Adipocyte (in vitro differentiated cells): ENCODE measurements around the gene CFAP92.
"Not testable (repeated sequence)": the region's sequence is repeated elsewhere in the genome, so short reads cannot be mapped to it uniquely, and the experiment has no call there.

Experiments
- DNase-seq: peaks from one replicate; pipeline ENCODE4 v3.0.0-alpha.2; 2015; ENCODE audit warnings: low read depth
- H3K27me3 ChIP-seq: replicated peaks from 2 replicates; pipeline ENCODE4 v1.7.0; 2013; ENCODE audit warnings: mild to moderate bottlenecking, low read length, moderate library complexity; ENCODE audit not compliant: control insufficient read depth, insufficient read depth
- H3K36me3 ChIP-seq: 2 replicates; pipeline ENCODE4 v1.7.0; 2013; ENCODE audit warnings: low read length, mild to moderate bottlenecking, moderate library complexity; ENCODE audit not compliant: control insufficient read depth, insufficient read depth, severe bottlenecking
- H3K4me1 ChIP-seq: 2 replicates; pipeline ENCODE4 v1.7.0; 2013; ENCODE audit warnings: mild to moderate bottlenecking, low read length, moderate library complexity; ENCODE audit not compliant: control insufficient read depth, insufficient read depth
- H3K4me3 ChIP-seq: 2 replicates; pipeline ENCODE4 v1.7.0; 2013; ENCODE audit warnings: mild to moderate bottlenecking, low read length, moderate library complexity
- H3K9ac ChIP-seq: 2 replicates; pipeline ENCODE4 v1.7.0; 2013; ENCODE audit warnings: mild to moderate bottlenecking, low read length, moderate library complexity
- H3K9me3 ChIP-seq: 2 replicates; pipeline ENCODE4 v1.7.0; 2013; ENCODE audit warnings: mild to moderate bottlenecking, low read length, moderate library complexity; ENCODE audit not compliant: control insufficient read depth

Gene CFAP92

GRCh38 chr3:128923986-128924385 is 69.9 kb downstream of the CFAP92 start:
- not testable (repeated sequence) for DNase-seq, H3K9ac ChIP-seq, H3K4me1 ChIP-seq, H3K27me3 ChIP-seq, H3K36me3 ChIP-seq, H3K4me3 ChIP-seq
- peaks cover 62% of the 10 kb centered on the region for H3K9me3 ChIP-seq

GRCh38 chr3:128923576-128923975 is 70.3 kb downstream of the CFAP92 start:
- Histone ChIP-seq H3K36me3 (peaks cover 10% of the 10 kb centered on the region), H3K9me3 (peaks cover 60% of the 10 kb centered on the region), H3K4me1 (no peaks in the 10 kb centered on the region), H3K9ac (no peak overlapping the region), H3K4me3 (no peak overlapping the region), H3K27me3 (no peaks in the 10 kb centered on the region)
- no peak for DNase-seq

GRCh38 chr3:128922804-128923459 is 70.9 kb downstream of the CFAP92 start:
- Histone ChIP-seq H3K9ac (no peak overlapping the region), H3K4me3 (no peak overlapping the region), H3K4me1 (no peaks in the 10 kb centered on the region), H3K9me3 (peaks cover 60% of the 10 kb centered on the region), H3K36me3 (peaks cover 16% of the 10 kb centered on the region), H3K27me3 (no peaks in the 10 kb centered on the region)
- DNase-seq = no peak

- H3K4me1 ChIP-seq = no peaks in the 10 kb centered on the region
- H3K27me3 ChIP-seq = no peaks in the 10 kb centered on the region
- H3K9ac ChIP-seq = no peak overlapping the region
- H3K36me3 ChIP-seq = peaks cover 32% of the 10 kb centered on the region
- no peak for DNase-seq
- H3K9me3 ChIP-seq = peaks cover 43% of the 10 kb centered on the region
- no peak overlapping the region for H3K4me3 ChIP-seq
These were observed 73.9 kb downstream of the CFAP92 start for GRCh38 chr3:128919988-128920387.

GRCh38 chr3:128917291-128917690 is 76.6 kb downstream of the CFAP92 start:
- Histone ChIP-seq H3K27me3 (no peaks in the 10 kb centered on the region), H3K9me3 (peaks cover 24% of the 10 kb centered on the region), H3K4me3 (no peak overlapping the region), H3K4me1 (no peaks in the 10 kb centered on the region), H3K36me3 (peaks cover 58% of the 10 kb centered on the region), H3K9ac (no peak overlapping the region)
- no peak for DNase-seq

GRCh38 chr3:128914966-128915645 is 78.8 kb downstream of the CFAP92 start:
- H3K4me1 ChIP-seq = peaks cover 3% of the 10 kb centered on the region
- H3K9ac ChIP-seq = no peak overlapping the region
- peaks cover 78% of the 10 kb centered on the region for H3K36me3 ChIP-seq
- H3K9me3 ChIP-seq = peaks cover 11% of the 10 kb centered on the region
- no peaks in the 10 kb centered on the region for H3K27me3 ChIP-seq
- DNase-seq = no peak
- no peak overlapping the region for H3K4me3 ChIP-seq

GRCh38 chr3:128911911-128912310 is 82.0 kb downstream of the CFAP92 start:
- H3K9me3 ChIP-seq = no peaks in the 10 kb centered on the region
- no peak overlapping the region for H3K4me3 ChIP-seq
- peaks cover 3% of the 10 kb centered on the region for H3K4me1 ChIP-seq
- no peak for DNase-seq
- no peak overlapping the region for H3K9ac ChIP-seq
- H3K27me3 ChIP-seq = no peaks in the 10 kb centered on the region
- H3K36me3 ChIP-seq = peaks cover 92% of the 10 kb centered on the region

GRCh38 chr3:128910006-128910405 is 83.9 kb downstream of the CFAP92 start:
- DNase-seq = no peak
- Histone ChIP-seq H3K9me3 (no peaks in the 10 kb centered on the region), H3K9ac (no peak overlapping the region), H3K27me3 (no peaks in the 10 kb centered on the region), H3K36me3 (peaks cover 97% of the 10 kb centered on the region), H3K4me3 (no peak overlapping the region), H3K4me1 (peaks cover 3% of the 10 kb centered on the region)

GRCh38 chr3:128908951-128909350 is 84.9 kb downstream of the CFAP92 start:
- Histone ChIP-seq H3K4me3 (no peak overlapping the region), H3K4me1 (peaks cover 3% of the 10 kb centered on the region), H3K9me3 (no peaks in the 10 kb centered on the region), H3K9ac (no peak overlapping the region), H3K36me3 (peaks cover 96% of the 10 kb centered on the region), H3K27me3 (no peaks in the 10 kb centered on the region)
- DNase-seq = no peak

GRCh38 chr3:128907706-128908445 is 86.0 kb downstream of the CFAP92 start:
- DNase-seq = no peak
- Histone ChIP-seq H3K9me3 (no peaks in the 10 kb centered on the region), H3K27me3 (no peaks in the 10 kb centered on the region), H3K4me3 (no peak overlapping the region), H3K36me3 (peaks cover 95% of the 10 kb centered on the region), H3K9ac (no peak overlapping the region), H3K4me1 (peaks cover 3% of the 10 kb centered on the region)

GRCh38 chr3:128906804-128907525 is 86.9 kb downstream of the CFAP92 start:
- no peaks in the 10 kb centered on the region for H3K27me3 ChIP-seq
- no peak overlapping the region for H3K9ac ChIP-seq
- H3K36me3 ChIP-seq = peaks cover 95% of the 10 kb centered on the region
- no peaks in the 10 kb centered on the region for H3K9me3 ChIP-seq
- peaks cover 7% of the 10 kb centered on the region for H3K4me1 ChIP-seq
- no peak overlapping the region for H3K4me3 ChIP-seq
- DNase-seq = no peak
